NT2/D1 (cell line): ENCODE results near the gene CDKN1A.

ENCODE experiments used
- DNase-seq: peaks from one replicate; pipeline ENCODE4 v3.0.0-alpha.2; 2011; ENCODE audit warnings: low read depth, low spot score
- H3K27me3 ChIP-seq: 2 replicates; pipeline ENCODE4 v1.6.0; 2011; ENCODE audit warnings: mild to moderate bottlenecking; ENCODE audit not compliant: insufficient read length, insufficient read depth
- H3K36me3 ChIP-seq: 2 replicates; pipeline ENCODE4 v1.6.1; 2011; ENCODE audit warnings: mild to moderate bottlenecking, low read length, mixed read lengths; ENCODE audit not compliant: insufficient read depth, insufficient read length
- H3K4me1 ChIP-seq: 2 replicates; pipeline ENCODE4 v1.5.1; 2011; ENCODE audit not compliant: insufficient read depth, insufficient read length
- H3K4me3 ChIP-seq: 2 replicates; pipeline ENCODE4 v1.5.1; 2011; ENCODE audit warnings: low read depth; ENCODE audit not compliant: insufficient read length
- H3K9ac ChIP-seq: 2 replicates; pipeline ENCODE4 v1.6.0; 2011; ENCODE audit warnings: low read depth; ENCODE audit not compliant: insufficient read length
- H3K9me3 ChIP-seq: 2 replicates; pipeline ENCODE4 v1.5.1; 2011; ENCODE audit warnings: mild to moderate bottlenecking, low read length; ENCODE audit not compliant: insufficient read depth
- SUZ12 ChIP-seq: IDR thresholded peaks from 2 replicates; pipeline ENCODE4 v1.6.1; 2011; ENCODE audit not compliant: insufficient read length, insufficient read depth; ENCODE audit errors: extremely low read depth
- YY1 ChIP-seq: IDR thresholded peaks from 2 replicates; pipeline ENCODE4 v1.6.1; 2011; ENCODE audit not compliant: insufficient read length, insufficient read depth
- ZNF274 ChIP-seq: IDR thresholded peaks from 2 replicates; pipeline ENCODE4 v1.6.1; 2011; ENCODE audit warnings: mild to moderate bottlenecking, low read depth, low read length

The CDKN1A gene

GRCh38 chr6:36666287-36666686, 12.2 kb upstream of the CDKN1A start:
- H3K4me3 ChIP-seq: no peak overlapping the region
- peaks cover 14% of the 10 kb centered on the region for H3K4me1 ChIP-seq
- DNase-seq: no peak
- TF ChIP-seq SUZ12 (no peak), ZNF274 (no peak), YY1 (no peak)
- no peaks in the 10 kb centered on the region for H3K36me3 ChIP-seq
- no peaks in the 10 kb centered on the region for H3K27me3 ChIP-seq
- peak overlapping the region; percentile 39 for H3K9ac ChIP-seq
- no peaks in the 10 kb centered on the region for H3K9me3 ChIP-seq

- TF ChIP-seq SUZ12: no peak
- TF ChIP-seq YY1: no peak
- no peak for TF ChIP-seq ZNF274
- H3K27me3 ChIP-seq: no peaks in the 10 kb centered on the region
- DNase-seq: no peak
- H3K4me3 ChIP-seq: no peak overlapping the region
- H3K4me1 ChIP-seq: peaks cover 14% of the 10 kb centered on the region
- no peaks in the 10 kb centered on the region for H3K36me3 ChIP-seq
- peak overlapping the region; percentile 36 for H3K9ac ChIP-seq
- H3K9me3 ChIP-seq: no peaks in the 10 kb centered on the region
Measured at GRCh38 chr6:36666826-36667591, 11.5 kb upstream of the CDKN1A start.

GRCh38 chr6:36668591-36668990, 9.9 kb upstream of the CDKN1A start:
- Histone ChIP-seq H3K9ac (no peak overlapping the region), H3K9me3 (no peaks in the 10 kb centered on the region), H3K36me3 (no peaks in the 10 kb centered on the region), H3K27me3 (no peaks in the 10 kb centered on the region), H3K4me3 (no peak overlapping the region), H3K4me1 (peaks cover 14% of the 10 kb centered on the region)
- TF ChIP-seq ZNF274 (no peak), YY1 (no peak), SUZ12 (no peak)
- no peak for DNase-seq

- no peak for TF ChIP-seq SUZ12
- TF ChIP-seq YY1: no peak
- no peak for TF ChIP-seq ZNF274
- Histone ChIP-seq H3K36me3 (no peaks in the 10 kb centered on the region), H3K9ac (peak overlapping the region; percentile 10), H3K4me3 (no peak overlapping the region), H3K4me1 (peaks cover 14% of the 10 kb centered on the region), H3K9me3 (no peaks in the 10 kb centered on the region), H3K27me3 (no peaks in the 10 kb centered on the region)
- DNase-seq: no peak
Measured at GRCh38 chr6:36669002-36669401, 9.5 kb upstream of the CDKN1A start.

- TF ChIP-seq YY1: no peak
- no peak for TF ChIP-seq SUZ12
- TF ChIP-seq ZNF274: no peak
- Histone ChIP-seq H3K9me3 (no peaks in the 10 kb centered on the region), H3K4me1 (peaks cover 14% of the 10 kb centered on the region), H3K4me3 (no peak overlapping the region), H3K36me3 (no peaks in the 10 kb centered on the region), H3K9ac (no peak overlapping the region), H3K27me3 (no peaks in the 10 kb centered on the region)
- no peak for DNase-seq
Measured at GRCh38 chr6:36670271-36670670, 8.2 kb upstream of the CDKN1A start.

- Histone ChIP-seq H3K36me3 (no peaks in the 10 kb centered on the region), H3K9me3 (no peaks in the 10 kb centered on the region), H3K4me1 (peaks cover 14% of the 10 kb centered on the region), H3K4me3 (no peak overlapping the region), H3K27me3 (no peaks in the 10 kb centered on the region), H3K9ac (no peak overlapping the region)
- TF ChIP-seq YY1: peak; percentile 31
- no peak for TF ChIP-seq SUZ12
- no peak for DNase-seq
Measured at GRCh38 chr6:36671687-36672375, 6.7 kb upstream of the CDKN1A start.

GRCh38 chr6:36673882-36674281, 4.6 kb upstream of the CDKN1A start:
- no peak for DNase-seq
- peaks cover 3% of the 10 kb centered on the region for H3K36me3 ChIP-seq
- H3K4me1 ChIP-seq: peaks cover 5% of the 10 kb centered on the region
- peaks cover 14% of the 10 kb centered on the region for H3K27me3 ChIP-seq
- H3K9ac ChIP-seq: no peak overlapping the region
- H3K9me3 ChIP-seq: no peaks in the 10 kb centered on the region
- no peak overlapping the region for H3K4me3 ChIP-seq
- TF ChIP-seq ZNF274 (no peak), SUZ12 (no peak), YY1 (no peak)
